Duodenal mucosa (tissue), 2 donors: Measurements from ENCODE around the gene ADARB2.
"Not testable (repeated sequence)": the region's sequence is repeated elsewhere in the genome, so short reads cannot be mapped to it uniquely, and the experiment has no call there.

Experiments
- H3K27ac ChIP-seq: one replicate; pipeline ENCODE4 v1.7.0; 2013; ENCODE audit warnings: low read depth, low read length
- H3K27me3 ChIP-seq, 2 donors: one replicate each; pipeline ENCODE4 v1.7.0; 2013; ENCODE audit warnings: low read length in 2 of 2, control low read depth in 1 of 2; ENCODE audit not compliant: insufficient read depth in 2 of 2, control insufficient read depth in 1 of 2
- H3K36me3 ChIP-seq, 2 donors: one replicate each; pipeline ENCODE4 v1.7.0; 2013; ENCODE audit warnings: low read length in 2 of 2, control low read depth in 1 of 2; ENCODE audit not compliant: insufficient read depth in 2 of 2, control insufficient read depth in 1 of 2
- H3K4me1 ChIP-seq, 2 donors: one replicate each; pipeline ENCODE4 v1.7.0; 2013; ENCODE audit warnings: low read length in 2 of 2, control low read depth in 1 of 2; ENCODE audit not compliant: insufficient read depth in 2 of 2, control insufficient read depth in 1 of 2
- H3K4me3 ChIP-seq, 2 donors: one replicate each; pipeline ENCODE4 v1.7.0; 2013; ENCODE audit warnings: low read length in 2 of 2, low read depth in 1 of 2
- H3K9ac ChIP-seq, 2 donors: one replicate each; pipeline ENCODE4 v1.7.0; 2013; ENCODE audit warnings: low read length in 2 of 2, low read depth in 1 of 2
- H3K9me3 ChIP-seq, 2 donors: one replicate each; pipeline ENCODE4 v1.7.0; 2013; ENCODE audit warnings: low read length in 2 of 2, control low read depth in 1 of 2; ENCODE audit not compliant: control insufficient read depth in 1 of 2

The ADARB2 gene

DNA sequence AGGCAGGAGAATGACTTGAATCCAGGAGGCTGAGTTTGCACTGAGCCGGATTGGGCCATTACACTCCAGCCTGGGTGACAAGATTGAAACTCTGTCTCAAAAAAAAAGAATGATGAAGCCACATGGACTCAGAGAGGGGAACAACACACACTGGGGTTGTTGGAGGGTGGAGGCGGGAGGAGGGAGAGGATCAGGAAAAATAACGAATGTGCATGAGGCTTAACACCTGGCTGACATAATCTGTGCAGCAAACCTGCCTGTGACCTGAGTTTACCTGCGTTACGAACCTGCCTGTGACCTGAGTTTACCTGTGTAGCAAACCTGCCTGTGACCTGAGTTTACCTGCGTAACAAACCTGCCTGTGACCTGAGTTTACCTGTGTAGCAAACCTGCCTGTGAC lies 277.7 kb downstream of the ADARB2 start:
- H3K27ac ChIP-seq, H3K27me3 ChIP-seq, H3K36me3 ChIP-seq, H3K4me1 ChIP-seq, H3K9me3 ChIP-seq, H3K9ac ChIP-seq, H3K4me3 ChIP-seq: not testable (repeated sequence)

- H3K27me3 ChIP-seq = peaks cover 0 to 7% of the 10 kb centered on the region in 2 donors
- no peaks in the 10 kb centered on the region for H3K4me1 ChIP-seq
- no peak overlapping the region for H3K27ac ChIP-seq
- H3K36me3 ChIP-seq = no peaks in the 10 kb centered on the region
- no peak overlapping the region for H3K4me3 ChIP-seq
- peaks cover 0 to 2% of the 10 kb centered on the region in 2 donors for H3K9me3 ChIP-seq
- no peak overlapping the region for H3K9ac ChIP-seq
Measured at GRCh38 chr10:1454951-1455350, 282.4 kb downstream of the ADARB2 start.

GRCh38 chr10:1454428-1454827 lies 282.9 kb downstream of the ADARB2 start:
- Histone ChIP-seq H3K27ac (no peak overlapping the region), H3K4me1 (no peaks in the 10 kb centered on the region), H3K9ac (no peak overlapping the region), H3K9me3 (peaks cover 0 to 2% of the 10 kb centered on the region in 2 donors), H3K27me3 (peaks cover 0 to 7% of the 10 kb centered on the region in 2 donors), H3K4me3 (no peak overlapping the region), H3K36me3 (no peaks in the 10 kb centered on the region)

GRCh38 chr10:1452777-1453176 lies 284.5 kb downstream of the ADARB2 start:
- no peak overlapping the region for H3K9ac ChIP-seq
- no peak overlapping the region for H3K27ac ChIP-seq
- H3K4me3 ChIP-seq = no peak overlapping the region
- H3K4me1 ChIP-seq = no peaks in the 10 kb centered on the region
- no peaks in the 10 kb centered on the region for H3K36me3 ChIP-seq
- H3K27me3 ChIP-seq = peaks cover 0 to 7% of the 10 kb centered on the region in 2 donors
- H3K9me3 ChIP-seq = peaks cover 0 to 2% of the 10 kb centered on the region in 2 donors

- no peak overlapping the region for H3K9ac ChIP-seq
- no peaks in the 10 kb centered on the region for H3K4me1 ChIP-seq
- peaks cover 0 to 2% of the 10 kb centered on the region in 2 donors for H3K9me3 ChIP-seq
- H3K4me3 ChIP-seq = no peak overlapping the region
- no peaks in the 10 kb centered on the region for H3K36me3 ChIP-seq
- H3K27me3 ChIP-seq = peaks cover 0 to 7% of the 10 kb centered on the region in 2 donors
- H3K27ac ChIP-seq = no peak overlapping the region
Measured at GRCh38 chr10:1451941-1452340, 285.4 kb downstream of the ADARB2 start.

DNA sequence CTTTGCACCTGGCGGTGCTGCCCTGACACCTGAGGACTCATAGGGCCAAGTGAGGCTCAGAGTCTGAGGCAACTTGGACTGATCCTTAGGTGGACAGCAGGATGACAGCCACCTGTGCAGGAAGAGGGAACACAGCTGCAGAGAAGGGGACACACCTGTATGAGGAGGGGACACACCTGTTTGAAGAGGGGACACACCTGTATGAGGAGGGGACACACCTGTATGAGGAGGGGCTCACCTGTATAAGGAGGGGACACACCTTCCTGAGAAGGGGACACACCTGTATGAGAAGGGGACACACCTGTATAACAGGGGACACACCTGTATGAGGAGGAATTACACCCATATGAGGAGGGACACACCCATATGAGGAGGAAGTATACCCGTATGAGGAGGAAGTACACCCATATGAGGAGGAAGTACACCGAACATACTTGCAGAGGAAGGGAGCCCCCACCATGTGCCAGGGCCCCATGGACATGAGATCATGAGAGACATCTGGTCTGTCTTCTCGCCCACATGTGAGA lies 285.9 kb downstream of the ADARB2 start:
- Histone ChIP-seq H3K9me3 (peaks cover 0 to 2% of the 10 kb centered on the region in 2 donors), H3K27ac (no peak overlapping the region), H3K36me3 (no peaks in the 10 kb centered on the region), H3K4me1 (no peaks in the 10 kb centered on the region), H3K9ac (no peak overlapping the region), H3K4me3 (no peak overlapping the region), H3K27me3 (peaks cover 0 to 6% of the 10 kb centered on the region in 2 donors)

DNA sequence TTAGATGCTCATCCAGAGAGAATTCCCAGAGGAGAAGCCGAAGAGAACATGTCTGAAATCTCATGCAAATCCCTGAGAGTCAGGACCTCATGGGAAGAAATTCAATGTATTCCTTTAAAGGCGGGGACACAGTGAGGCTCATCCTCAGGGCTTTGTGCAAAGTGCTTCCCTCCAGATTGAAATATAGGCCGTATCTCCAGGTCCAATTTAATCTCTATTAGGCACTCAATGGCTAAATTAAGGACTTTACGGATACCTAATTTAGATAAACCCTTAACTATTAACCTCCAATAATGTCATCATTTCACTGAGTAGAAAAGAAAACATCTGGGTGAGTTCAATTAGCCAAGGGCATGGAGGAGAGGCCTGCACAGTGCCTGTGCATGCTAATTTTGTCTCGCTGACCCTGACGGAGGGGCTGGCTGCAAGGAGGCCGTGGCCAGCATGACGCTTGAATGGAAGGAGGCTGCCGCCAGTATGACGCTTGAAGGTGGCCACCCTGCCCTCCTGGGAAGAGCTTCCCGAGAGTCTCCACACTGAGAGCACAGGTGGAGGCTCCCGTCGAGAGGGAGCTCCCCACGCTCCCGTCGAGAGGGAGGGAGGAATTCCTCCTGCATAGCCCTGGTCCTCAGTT lies 287.6 kb downstream of the ADARB2 start:
- Histone ChIP-seq H3K36me3 (no peaks in the 10 kb centered on the region), H3K4me1 (no peaks in the 10 kb centered on the region), H3K27me3 (peaks cover 0 to 3% of the 10 kb centered on the region in 2 donors), H3K9me3 (peaks cover 0 to 2% of the 10 kb centered on the region in 2 donors), H3K4me3 (no peak overlapping the region), H3K27ac (no peak overlapping the region), H3K9ac (no peak overlapping the region)

- Histone ChIP-seq H3K9ac (no peak overlapping the region), H3K4me3 (no peak overlapping the region), H3K36me3 (no peaks in the 10 kb centered on the region), H3K27ac (no peak overlapping the region), H3K4me1 (no peaks in the 10 kb centered on the region), H3K27me3 (peaks cover 0 to 3% of the 10 kb centered on the region in 2 donors), H3K9me3 (peaks cover 0 to 2% of the 10 kb centered on the region in 2 donors)
Measured at GRCh38 chr10:1449021-1449420, 288.3 kb downstream of the ADARB2 start.

- H3K27ac ChIP-seq = no peak overlapping the region
- no peaks in the 10 kb centered on the region for H3K9me3 ChIP-seq
- no peaks in the 10 kb centered on the region for H3K36me3 ChIP-seq
- H3K27me3 ChIP-seq = peaks cover 0 to 3% of the 10 kb centered on the region in 2 donors
- no peak overlapping the region for H3K9ac ChIP-seq
- H3K4me3 ChIP-seq = no peak overlapping the region
- no peaks in the 10 kb centered on the region for H3K4me1 ChIP-seq
Measured at GRCh38 chr10:1448252-1448930, 288.9 kb downstream of the ADARB2 start.

- no peak overlapping the region for H3K9ac ChIP-seq
- H3K36me3 ChIP-seq = no peaks in the 10 kb centered on the region
- no peaks in the 10 kb centered on the region for H3K27me3 ChIP-seq
- H3K27ac ChIP-seq = no peak overlapping the region
- H3K4me1 ChIP-seq = peaks cover 0 to 6% of the 10 kb centered on the region in 2 donors
- no peaks in the 10 kb centered on the region for H3K9me3 ChIP-seq
- no peak overlapping the region for H3K4me3 ChIP-seq
Measured at GRCh38 chr10:1444826-1445225, 292.5 kb downstream of the ADARB2 start.
